NCI-H2171 treated with DMSO at 0.1 percent for 48 hours (cell line): Measurements from ENCODE around the gene HYOU1.
"Not testable (repeated sequence)": the region's sequence is repeated elsewhere in the genome, so short reads cannot be mapped to it uniquely, and the experiment has no call there.

Experiments
- DNase-seq: peaks from one replicate; lab custom pipeline; 2025; lab: John Stamatoyannopoulos, UW

HYOU1 gene

GRCh38 chr11:119057000-119057769 lies at the start of gene HYOU1:
TSS of gene HYOU1 (minus strand) at chr11:119057205. CDS start at chr11:119056160, 1,045 bp downstream.
- DNase-seq: peak; percentile 86

- DNase-seq: peak; percentile 77
Measured at GRCh38 chr11:119103793-119104192, 46.8 kb upstream of the HYOU1 start.

- DNase-seq: not testable (repeated sequence)
Measured at GRCh38 chr11:119103161-119103664, 46.2 kb upstream of the HYOU1 start.

- peak; percentile 94 for DNase-seq
Measured at GRCh38 chr11:119101759-119102423, 44.9 kb upstream of the HYOU1 start, which contains the start of gene DPAGT1. TSS of gene DPAGT1 (minus strand) at chr11:119101853. CDS start at chr11:119101655, 198 bp downstream.

GRCh38 chr11:119100994-119101758 lies 44.2 kb upstream of the HYOU1 start:
- DNase-seq: no peak

GRCh38 chr11:119100246-119100970 lies 43.4 kb upstream of the HYOU1 start:
- no peak for DNase-seq

GRCh38 chr11:119099711-119100110 lies 42.7 kb upstream of the HYOU1 start:
- no peak for DNase-seq

GRCh38 chr11:119095066-119095880 lies 38.3 kb upstream of the HYOU1 start:
- DNase-seq: peak; percentile 96

- no peak for DNase-seq
Measured at GRCh38 chr11:119094816-119095065, 37.7 kb upstream of the HYOU1 start.

GRCh38 chr11:119093942-119094815 lies 37.2 kb upstream of the HYOU1 start:
- DNase-seq: no peak

- DNase-seq: no peak
Measured at GRCh38 chr11:119092880-119093842, 36.2 kb upstream of the HYOU1 start.

- no peak for DNase-seq
Measured at GRCh38 chr11:119091966-119092879, 35.2 kb upstream of the HYOU1 start.

GRCh38 chr11:119091178-119091577 lies 34.2 kb upstream of the HYOU1 start:
- DNase-seq: no peak

- DNase-seq: no peak
Measured at GRCh38 chr11:119089319-119089718, 32.3 kb upstream of the HYOU1 start.

- no peak for DNase-seq
Measured at GRCh38 chr11:119088406-119088805, 31.4 kb upstream of the HYOU1 start.

- no peak for DNase-seq
Measured at GRCh38 chr11:119087747-119088241, 30.8 kb upstream of the HYOU1 start.

GRCh38 chr11:119087123-119087522 lies 30.1 kb upstream of the HYOU1 start:
- no peak for DNase-seq

GRCh38 chr11:119085437-119085847 lies 28.4 kb upstream of the HYOU1 start:
- DNase-seq: no peak
